ENCODE measurements around the gene PRAMEF6.
"Not testable (repeated sequence)": the region's sequence is repeated elsewhere in the genome, so short reads cannot be mapped to it uniquely, and the experiment has no call there.

Gene PRAMEF6

GRCh38 chr1:12947480-12947879 lies at the start of gene PRAMEF6:
TSS of gene PRAMEF6 (minus strand) at chr1:12947580. CDS start at chr1:12942518, 5,062 bp downstream.
- DNase-seq (ENCODE audit: low read depth) = not testable (repeated sequence)

DNA sequence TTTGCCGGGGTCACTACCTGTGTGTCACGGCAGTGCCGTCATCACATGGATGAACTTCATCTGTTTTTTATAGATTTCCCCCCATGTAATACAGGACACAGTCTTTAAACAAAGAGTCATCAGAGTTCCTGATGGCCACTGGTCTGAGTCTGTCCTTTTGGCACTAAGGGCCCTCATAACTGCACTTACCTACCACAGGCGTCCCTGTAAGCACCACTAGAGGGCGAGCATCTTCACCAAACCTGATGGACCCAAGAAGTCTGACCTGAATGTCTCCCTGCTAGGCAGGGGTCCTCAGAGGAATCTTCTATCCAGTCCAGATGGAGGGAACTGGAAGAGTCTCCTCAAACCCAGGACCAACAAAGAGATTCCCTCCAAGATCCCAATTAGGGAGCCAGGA lies 23.0 kb downstream of the PRAMEF6 start:
- not testable (repeated sequence) for DNase-seq (ENCODE audit: low read depth)

- DNase-seq (ENCODE audit: low read depth) = not testable (repeated sequence)
Observed at GRCh38 chr1:12921749-12922148, 25.6 kb downstream of the PRAMEF6 start.

DNA sequence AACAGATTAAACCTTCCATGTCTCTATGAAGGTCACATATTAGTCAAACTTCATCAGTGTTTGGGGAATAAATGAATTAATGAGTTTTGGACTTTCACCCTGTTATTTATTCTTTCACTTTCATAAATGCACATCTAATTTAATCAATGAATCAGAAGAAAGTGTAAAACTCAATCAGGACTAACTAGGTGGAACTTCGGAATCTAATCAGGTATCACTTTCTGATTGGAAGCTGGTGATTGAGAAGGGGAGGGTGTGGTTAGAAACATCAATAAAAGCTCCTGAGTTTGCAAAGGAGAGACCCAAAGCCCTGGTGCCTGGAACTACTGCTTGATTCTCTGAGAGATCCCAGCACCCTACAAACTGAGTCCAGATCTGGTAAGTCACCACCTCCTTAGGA lies 31.1 kb downstream of the PRAMEF6 start, which contains the start of gene PRAMEF7:
Gene PRAMEF7, plus strand, starts transcription at position 301 of the 400 bp plus-strand sequence. CDS start 1,083 bp downstream, outside the sequence.
- not testable (repeated sequence) for DNase-seq (ENCODE audit: low read depth)

- DNase-seq (ENCODE audit: low read depth) = not testable (repeated sequence)
Observed at GRCh38 chr1:12903793-12904572, 43.4 kb downstream of the PRAMEF6 start.

- DNase-seq (ENCODE audit: low read depth) = not testable (repeated sequence)
Observed at GRCh38 chr1:12899186-12899585, 48.2 kb downstream of the PRAMEF6 start.

DNA sequence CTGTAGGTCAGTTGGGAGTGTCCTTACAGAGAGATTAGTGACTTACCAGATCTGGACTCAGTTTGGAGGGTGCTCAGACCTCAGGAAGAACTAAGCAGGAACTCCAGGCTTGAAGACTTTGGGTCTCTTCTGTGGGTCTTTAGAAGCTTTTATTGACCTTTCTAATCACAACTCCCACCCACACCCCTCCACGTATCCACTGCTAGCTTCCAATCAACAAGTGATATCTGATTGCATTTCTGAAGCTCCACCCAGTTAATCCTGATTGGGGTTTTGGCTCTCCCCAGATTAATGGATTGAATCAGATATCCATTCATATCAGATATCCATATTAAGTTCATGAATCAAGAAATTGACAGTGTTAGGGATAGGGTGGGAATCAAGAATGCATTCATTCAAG lies 49.2 kb downstream of the PRAMEF6 start, which contains the start of gene PRAMEF10:
Gene PRAMEF10, minus strand, starts transcription at position 101 of the 400 bp plus-strand sequence. CDS start 2,423 bp downstream, outside the sequence.
- DNase-seq (ENCODE audit: low read depth) = not testable (repeated sequence)

Measured in activated gamma-delta T cell treated with anti-CD3 and anti-CD28 coated beads, Interleukin-2, amount 50 U/mL, for 16 hours (primary cell).